Measurements from ENCODE around the gene HMX1.

Gene HMX1

GRCh38 chr4:8858701-8859210 lies 12.9 kb downstream of the HMX1 start:
- no peak for TF ChIP-seq CTCF (conservative IDR thresholded peaks at IDR 0.05; ENCODE audit: low read depth, low read length)
- no peak overlapping the region for H3K4me3 ChIP-seq (ENCODE audit: low read length)
- no peak for DNase-seq (ENCODE audit: low read depth)

- TF ChIP-seq CTCF (conservative IDR thresholded peaks at IDR 0.05; ENCODE audit: low read depth, low read length), result no peak
- no peak overlapping the region for H3K4me3 ChIP-seq (ENCODE audit: low read length)
- DNase-seq (ENCODE audit: low read depth), result no peak
Measured at GRCh38 chr4:8857766-8858700, 13.6 kb downstream of the HMX1 start.

GRCh38 chr4:8856835-8857621 lies 14.6 kb downstream of the HMX1 start:
- DNase-seq (ENCODE audit: low read depth), result no peak
- no peak overlapping the region for H3K4me3 ChIP-seq (ENCODE audit: low read length)
- TF ChIP-seq CTCF (conservative IDR thresholded peaks at IDR 0.05; ENCODE audit: low read depth, low read length), result no peak

- H3K4me3 ChIP-seq (ENCODE audit: low read length), result no peak overlapping the region
- no peak for TF ChIP-seq CTCF (conservative IDR thresholded peaks at IDR 0.05; ENCODE audit: low read depth, low read length)
- DNase-seq (ENCODE audit: low read depth), result no peak
Measured at GRCh38 chr4:8855818-8856245, 15.8 kb downstream of the HMX1 start.

- no peak for TF ChIP-seq CTCF (conservative IDR thresholded peaks at IDR 0.05; ENCODE audit: low read depth, low read length)
- no peak for DNase-seq (ENCODE audit: low read depth)
- H3K4me3 ChIP-seq (ENCODE audit: low read length), result no peak overlapping the region
Measured at GRCh38 chr4:8854931-8855330, 16.7 kb downstream of the HMX1 start.

- no peak for TF ChIP-seq CTCF (conservative IDR thresholded peaks at IDR 0.05; ENCODE audit: low read depth, low read length)
- no peak for DNase-seq (ENCODE audit: low read depth)
- H3K4me3 ChIP-seq (ENCODE audit: low read length), result no peak overlapping the region
Measured at GRCh38 chr4:8854016-8854415, 17.6 kb downstream of the HMX1 start.

Measured in retinal pigment epithelial cell (primary cell).